ENCODE measurements around the gene P2RX2. TPM values are rescaled to one million over a fixed set of nuclear protein-coding genes. Genes with fewer than 3 reads are reported as not detected.

P2RX2 gene
- total RNA-seq, 4 donors from 2014 or later, result not detected

- H3K27me3 ChIP-seq, result no peaks in the 10 kb centered on the region
- H3K4me1 ChIP-seq, result no peaks in the 10 kb centered on the region
- 91 to 92% methylated on average over 21 of the region's 21 CpGs for WGBS, 2 donors
- H3K36me3 ChIP-seq, result peaks cover 2 to 100% (median 24%) of the 10 kb centered on the region in 3 donors
- H3K4me3 ChIP-seq, result no peak overlapping the region
- DNase-seq (ENCODE audit: low spot score in 2 of 2), result no peak
- H3K27ac ChIP-seq, result no peak overlapping the region
- no peak for TF ChIP-seq POLR2A (IDR thresholded peaks at IDR 0.05)
- TF ChIP-seq EP300 (IDR thresholded peaks at IDR 0.05), result no peak
- no peak for TF ChIP-seq CTCF (IDR thresholded peaks at IDR 0.05)
- H3K9me3 ChIP-seq, result no peaks in the 10 kb centered on the region
Measured at GRCh38 chr12:132664206-132665148, 45.9 kb downstream of the P2RX2 start.

GRCh38 chr12:132665149-132665491 is 46.5 kb downstream of the P2RX2 start:
- H3K36me3 ChIP-seq, result peaks cover 0 to 100% (median 24%) of the 10 kb centered on the region in 3 donors

GRCh38 chr12:132665794-132666193 is 47.2 kb downstream of the P2RX2 start:
- Histone ChIP-seq H3K36me3 (peaks cover 0 to 100% (median 24%) of the 10 kb centered on the region in 3 donors), H3K9me3 (no peaks in the 10 kb centered on the region), H3K4me3 (no peak overlapping the region), H3K27ac (no peak overlapping the region), H3K4me1 (no peaks in the 10 kb centered on the region), H3K27me3 (no peaks in the 10 kb centered on the region)
- WGBS, 2 donors, result 93 to 95% methylated on average over 6 of the region's 6 CpGs
- no peak for DNase-seq (ENCODE audit: low spot score in 2 of 2)
- TF ChIP-seq POLR2A (IDR thresholded peaks at IDR 0.05) (no peak), EP300 (IDR thresholded peaks at IDR 0.05) (no peak), CTCF (IDR thresholded peaks at IDR 0.05) (no peak)

More at GRCh38 chr12:132665149-132665491, 46.5 kb downstream of the P2RX2 start:
- no peak for DNase-seq (ENCODE audit: low spot score in 2 of 2)
- TF ChIP-seq CTCF (IDR thresholded peaks at IDR 0.05), result no peak
- TF ChIP-seq EP300 (IDR thresholded peaks at IDR 0.05), result no peak
- TF ChIP-seq POLR2A (IDR thresholded peaks at IDR 0.05), result no peak
- Histone ChIP-seq H3K9me3 (no peaks in the 10 kb centered on the region), H3K27ac (no peak overlapping the region), H3K27me3 (no peaks in the 10 kb centered on the region), H3K4me1 (no peaks in the 10 kb centered on the region), H3K4me3 (no peak overlapping the region)
- WGBS, 2 donors, result 97 to 98% methylated on average over 13 of the region's 13 CpGs

- Histone ChIP-seq H3K27ac (no peak overlapping the region), H3K4me3 (no peak overlapping the region), H3K9me3 (no peaks in the 10 kb centered on the region), H3K4me1 (no peaks in the 10 kb centered on the region), H3K36me3 (peaks cover 0 to 98% (median 18%) of the 10 kb centered on the region in 3 donors), H3K27me3 (no peaks in the 10 kb centered on the region)
- no peak for DNase-seq (ENCODE audit: low spot score in 2 of 2)
- WGBS, 2 donors, result 93 to 96% methylated on average over 30 of the region's 30 CpGs
- TF ChIP-seq POLR2A (IDR thresholded peaks at IDR 0.05), result no peak
- no peak for TF ChIP-seq EP300 (IDR thresholded peaks at IDR 0.05)
- TF ChIP-seq CTCF (IDR thresholded peaks at IDR 0.05), result no peak
Measured at GRCh38 chr12:132668191-132669088, 49.9 kb downstream of the P2RX2 start.
